GM19468 (cell line): ENCODE results near the gene ZIC5.

ENCODE experiments used
- ATAC-seq: cut with Tn5 transposase; IDR thresholded peaks from one replicate; pipeline ENCODE4 v1.9.1; 2021; ENCODE audit warnings: mild to moderate bottlenecking, moderate library complexity, moderate number of reproducible peaks; ENCODE audit not compliant: unreplicated experiment; ENCODE audit errors: extremely low read depth

The ZIC5 gene

GRCh38 chr13:99988529-99989275, 17.1 kb upstream of the ZIC5 start:
- ATAC-seq, result no peak

- ATAC-seq, result no peak
Observed at GRCh38 chr13:99987154-99988019, 15.8 kb upstream of the ZIC5 start.

GRCh38 chr13:99986741-99987140, 15.2 kb upstream of the ZIC5 start:
- no peak for ATAC-seq

- no peak for ATAC-seq
Observed at GRCh38 chr13:99985886-99986527, 14.4 kb upstream of the ZIC5 start.

- no peak for ATAC-seq
Observed at GRCh38 chr13:99985241-99985874, 13.8 kb upstream of the ZIC5 start.

- no peak for ATAC-seq
Observed at GRCh38 chr13:99984461-99985240, 13.1 kb upstream of the ZIC5 start.

- ATAC-seq, result no peak
Observed at GRCh38 chr13:99983499-99984401, 12.2 kb upstream of the ZIC5 start.

- no peak for ATAC-seq
Observed at GRCh38 chr13:99982731-99983498, 11.3 kb upstream of the ZIC5 start.

- ATAC-seq, result no peak
Observed at GRCh38 chr13:99982036-99982730, 10.6 kb upstream of the ZIC5 start.

GRCh38 chr13:99981735-99982035, 10.1 kb upstream of the ZIC5 start, which contains the start of gene ZIC2:
Gene ZIC2 (plus strand): TSS chr13:99981784. CDS start chr13:99982065, 281 bp downstream.
- ATAC-seq, result no peak

- no peak for ATAC-seq
Observed at GRCh38 chr13:99980824-99981734, 9.5 kb upstream of the ZIC5 start.

- no peak for ATAC-seq
Observed at GRCh38 chr13:99980201-99980823, 8.7 kb upstream of the ZIC5 start.

- no peak for ATAC-seq
Observed at GRCh38 chr13:99979453-99980200, 8.1 kb upstream of the ZIC5 start.

- ATAC-seq, result no peak
Observed at GRCh38 chr13:99978799-99979452, 7.4 kb upstream of the ZIC5 start.
